T1000 (cell line): Measurements from ENCODE around the gene LRRIQ3.

Experiments
- DNase-seq: peaks from one replicate; lab custom pipeline; 2025; ENCODE audit warnings: mixed read lengths; lab: John Stamatoyannopoulos, UW

LRRIQ3 gene

GRCh38 chr1:74107394-74107793, 90.6 kb downstream of the LRRIQ3 start:
- no peak for DNase-seq

- no peak for DNase-seq
Measured at GRCh38 chr1:74091371-74091770, 106.6 kb downstream of the LRRIQ3 start.

GRCh38 chr1:74083128-74083527, 114.8 kb downstream of the LRRIQ3 start:
- DNase-seq: no peak

GRCh38 chr1:74065081-74065480, 132.9 kb downstream of the LRRIQ3 start:
- no peak for DNase-seq

- no peak for DNase-seq
Measured at GRCh38 chr1:74057719-74058118, 140.3 kb downstream of the LRRIQ3 start.

- DNase-seq: no peak
Measured at GRCh38 chr1:74053407-74053806, 144.6 kb downstream of the LRRIQ3 start.

- DNase-seq: no peak
Measured at GRCh38 chr1:74050386-74050785, 147.6 kb downstream of the LRRIQ3 start.

GRCh38 chr1:74038042-74038441, 159.9 kb downstream of the LRRIQ3 start:
- DNase-seq: no peak

- no peak for DNase-seq
Measured at GRCh38 chr1:74012583-74012982, 185.4 kb downstream of the LRRIQ3 start.

- DNase-seq: no peak
Measured at GRCh38 chr1:74011736-74012135, 186.2 kb downstream of the LRRIQ3 start.

GRCh38 chr1:74010206-74010605, 187.8 kb downstream of the LRRIQ3 start:
- no peak for DNase-seq

- no peak for DNase-seq
Measured at GRCh38 chr1:74005533-74005932, 192.4 kb downstream of the LRRIQ3 start.

- DNase-seq: no peak
Measured at GRCh38 chr1:74003806-74004205, 194.2 kb downstream of the LRRIQ3 start.

- no peak for DNase-seq
Measured at GRCh38 chr1:73998348-73998959, 199.5 kb downstream of the LRRIQ3 start.

GRCh38 chr1:73980324-73981040, 217.5 kb downstream of the LRRIQ3 start:
- no peak for DNase-seq

GRCh38 chr1:73979684-73980083, 218.3 kb downstream of the LRRIQ3 start:
- DNase-seq: no peak

GRCh38 chr1:73978964-73979363, 219.0 kb downstream of the LRRIQ3 start:
- no peak for DNase-seq
